ENCODE data around the gene LRCH1.

Gene LRCH1

GRCh38 chr13:46570273-46570672, 17.3 kb downstream of the LRCH1 start:
- Histone ChIP-seq H3K9ac (ENCODE audit: low read length) (no peak overlapping the region), H3K4me1 (ENCODE audit: control insufficient read depth, insufficient read depth, low read length) (peaks cover 23% of the 10 kb centered on the region), H3K4me3 (ENCODE audit: low read length) (no peak overlapping the region), H3K27me3 (ENCODE audit: control insufficient read depth, insufficient read depth, low read length) (no peaks in the 10 kb centered on the region), H3K36me3 (ENCODE audit: control insufficient read depth, insufficient read depth, low read length) (no peaks in the 10 kb centered on the region), H3K9me3 (ENCODE audit: control insufficient read depth, low read length) (no peaks in the 10 kb centered on the region)

GRCh38 chr13:46571189-46571908, 18.4 kb downstream of the LRCH1 start:
- Histone ChIP-seq H3K4me1 (ENCODE audit: control insufficient read depth, insufficient read depth, low read length) (peaks cover 26% of the 10 kb centered on the region), H3K27me3 (ENCODE audit: control insufficient read depth, insufficient read depth, low read length) (no peaks in the 10 kb centered on the region), H3K4me3 (ENCODE audit: low read length) (no peak overlapping the region), H3K36me3 (ENCODE audit: control insufficient read depth, insufficient read depth, low read length) (no peaks in the 10 kb centered on the region), H3K9me3 (ENCODE audit: control insufficient read depth, low read length) (no peaks in the 10 kb centered on the region), H3K9ac (ENCODE audit: low read length) (no peak overlapping the region)

- Histone ChIP-seq H3K36me3 (ENCODE audit: control insufficient read depth, insufficient read depth, low read length) (no peaks in the 10 kb centered on the region), H3K9ac (ENCODE audit: low read length) (no peak overlapping the region), H3K9me3 (ENCODE audit: control insufficient read depth, low read length) (no peaks in the 10 kb centered on the region), H3K27me3 (ENCODE audit: control insufficient read depth, insufficient read depth, low read length) (no peaks in the 10 kb centered on the region), H3K4me3 (ENCODE audit: low read length) (no peak overlapping the region), H3K4me1 (ENCODE audit: control insufficient read depth, insufficient read depth, low read length) (peaks cover 26% of the 10 kb centered on the region)
Observed at GRCh38 chr13:46571909-46572595, 19.1 kb downstream of the LRCH1 start.

- H3K9ac ChIP-seq (ENCODE audit: low read length) = no peak overlapping the region
- no peaks in the 10 kb centered on the region for H3K9me3 ChIP-seq (ENCODE audit: control insufficient read depth, low read length)
- H3K4me3 ChIP-seq (ENCODE audit: low read length) = no peak overlapping the region
- peaks cover 31% of the 10 kb centered on the region for H3K4me1 ChIP-seq (ENCODE audit: control insufficient read depth, insufficient read depth, low read length)
- H3K36me3 ChIP-seq (ENCODE audit: control insufficient read depth, insufficient read depth, low read length) = no peaks in the 10 kb centered on the region
- H3K27me3 ChIP-seq (ENCODE audit: control insufficient read depth, insufficient read depth, low read length) = no peaks in the 10 kb centered on the region
Observed at GRCh38 chr13:46572752-46573431, 19.9 kb downstream of the LRCH1 start.

- Histone ChIP-seq H3K36me3 (ENCODE audit: control insufficient read depth, insufficient read depth, low read length) (no peaks in the 10 kb centered on the region), H3K4me1 (ENCODE audit: control insufficient read depth, insufficient read depth, low read length) (peaks cover 30% of the 10 kb centered on the region), H3K27me3 (ENCODE audit: control insufficient read depth, insufficient read depth, low read length) (no peaks in the 10 kb centered on the region), H3K9me3 (ENCODE audit: control insufficient read depth, low read length) (no peaks in the 10 kb centered on the region), H3K9ac (ENCODE audit: low read length) (no peak overlapping the region), H3K4me3 (ENCODE audit: low read length) (no peak overlapping the region)
Observed at GRCh38 chr13:46575301-46575771, 22.4 kb downstream of the LRCH1 start.

GRCh38 chr13:46575818-46576221, 22.9 kb downstream of the LRCH1 start:
- Histone ChIP-seq H3K9me3 (ENCODE audit: control insufficient read depth, low read length) (no peaks in the 10 kb centered on the region), H3K4me1 (ENCODE audit: control insufficient read depth, insufficient read depth, low read length) (peaks cover 30% of the 10 kb centered on the region), H3K9ac (ENCODE audit: low read length) (no peak overlapping the region), H3K4me3 (ENCODE audit: low read length) (no peak overlapping the region), H3K36me3 (ENCODE audit: control insufficient read depth, insufficient read depth, low read length) (no peaks in the 10 kb centered on the region), H3K27me3 (ENCODE audit: control insufficient read depth, insufficient read depth, low read length) (no peaks in the 10 kb centered on the region)

GRCh38 chr13:46576762-46577161, 23.8 kb downstream of the LRCH1 start:
- no peak overlapping the region for H3K4me3 ChIP-seq (ENCODE audit: low read length)
- peaks cover 25% of the 10 kb centered on the region for H3K4me1 ChIP-seq (ENCODE audit: control insufficient read depth, insufficient read depth, low read length)

GRCh38 chr13:46577696-46578589, 25.0 kb downstream of the LRCH1 start:
- Histone ChIP-seq H3K4me1 (ENCODE audit: control insufficient read depth, insufficient read depth, low read length) (peaks cover 17% of the 10 kb centered on the region), H3K9me3 (ENCODE audit: control insufficient read depth, low read length) (no peaks in the 10 kb centered on the region), H3K4me3 (ENCODE audit: low read length) (no peak overlapping the region)

More at GRCh38 chr13:46576762-46577161, 23.8 kb downstream of the LRCH1 start:
- no peak overlapping the region for H3K9ac ChIP-seq (ENCODE audit: low read length)
- no peaks in the 10 kb centered on the region for H3K9me3 ChIP-seq (ENCODE audit: control insufficient read depth, low read length)
- H3K27me3 ChIP-seq (ENCODE audit: control insufficient read depth, insufficient read depth, low read length) = no peaks in the 10 kb centered on the region
- no peaks in the 10 kb centered on the region for H3K36me3 ChIP-seq (ENCODE audit: control insufficient read depth, insufficient read depth, low read length)

GRCh38 chr13:46578590-46578975, 25.6 kb downstream of the LRCH1 start:
- Histone ChIP-seq H3K4me3 (ENCODE audit: low read length) (no peak overlapping the region), H3K9ac (ENCODE audit: low read length) (no peak overlapping the region), H3K36me3 (ENCODE audit: control insufficient read depth, insufficient read depth, low read length) (no peaks in the 10 kb centered on the region), H3K9me3 (ENCODE audit: control insufficient read depth, low read length) (no peaks in the 10 kb centered on the region), H3K4me1 (ENCODE audit: control insufficient read depth, insufficient read depth, low read length) (peaks cover 18% of the 10 kb centered on the region), H3K27me3 (ENCODE audit: control insufficient read depth, insufficient read depth, low read length) (no peaks in the 10 kb centered on the region)

More at GRCh38 chr13:46577696-46578589, 25.0 kb downstream of the LRCH1 start:
- Histone ChIP-seq H3K9ac (ENCODE audit: low read length) (no peak overlapping the region), H3K36me3 (ENCODE audit: control insufficient read depth, insufficient read depth, low read length) (no peaks in the 10 kb centered on the region), H3K27me3 (ENCODE audit: control insufficient read depth, insufficient read depth, low read length) (no peaks in the 10 kb centered on the region)

- Histone ChIP-seq H3K9ac (ENCODE audit: low read length) (no peak overlapping the region), H3K36me3 (ENCODE audit: control insufficient read depth, insufficient read depth, low read length) (no peaks in the 10 kb centered on the region), H3K4me1 (ENCODE audit: control insufficient read depth, insufficient read depth, low read length) (peaks cover 19% of the 10 kb centered on the region), H3K4me3 (ENCODE audit: low read length) (no peak overlapping the region), H3K27me3 (ENCODE audit: control insufficient read depth, insufficient read depth, low read length) (no peaks in the 10 kb centered on the region), H3K9me3 (ENCODE audit: control insufficient read depth, low read length) (no peaks in the 10 kb centered on the region)
Observed at GRCh38 chr13:46580362-46580839, 27.4 kb downstream of the LRCH1 start.

- peaks cover 31% of the 10 kb centered on the region for H3K4me1 ChIP-seq (ENCODE audit: control insufficient read depth, insufficient read depth, low read length)
Observed at GRCh38 chr13:46582190-46582589, 29.2 kb downstream of the LRCH1 start.

More at GRCh38 chr13:46582190-46582589, 29.2 kb downstream of the LRCH1 start:
- no peaks in the 10 kb centered on the region for H3K9me3 ChIP-seq (ENCODE audit: control insufficient read depth, low read length)
- no peaks in the 10 kb centered on the region for H3K36me3 ChIP-seq (ENCODE audit: control insufficient read depth, insufficient read depth, low read length)
- no peak overlapping the region for H3K4me3 ChIP-seq (ENCODE audit: low read length)
- no peaks in the 10 kb centered on the region for H3K27me3 ChIP-seq (ENCODE audit: control insufficient read depth, insufficient read depth, low read length)
- H3K9ac ChIP-seq (ENCODE audit: low read length) = no peak overlapping the region
